ENCODE results near the gene SRSF7. TPM values are rescaled to one million over a fixed set of nuclear protein-coding genes. Genes with fewer than 3 reads are reported as not detected.

Gene SRSF7
- total RNA-seq, 1 donor from 2014 or later: 67.5 TPM

GRCh38 chr2:38713338-38713737 lies 37.8 kb downstream of the SRSF7 start:
- TF ChIP-seq, protein P1, sequence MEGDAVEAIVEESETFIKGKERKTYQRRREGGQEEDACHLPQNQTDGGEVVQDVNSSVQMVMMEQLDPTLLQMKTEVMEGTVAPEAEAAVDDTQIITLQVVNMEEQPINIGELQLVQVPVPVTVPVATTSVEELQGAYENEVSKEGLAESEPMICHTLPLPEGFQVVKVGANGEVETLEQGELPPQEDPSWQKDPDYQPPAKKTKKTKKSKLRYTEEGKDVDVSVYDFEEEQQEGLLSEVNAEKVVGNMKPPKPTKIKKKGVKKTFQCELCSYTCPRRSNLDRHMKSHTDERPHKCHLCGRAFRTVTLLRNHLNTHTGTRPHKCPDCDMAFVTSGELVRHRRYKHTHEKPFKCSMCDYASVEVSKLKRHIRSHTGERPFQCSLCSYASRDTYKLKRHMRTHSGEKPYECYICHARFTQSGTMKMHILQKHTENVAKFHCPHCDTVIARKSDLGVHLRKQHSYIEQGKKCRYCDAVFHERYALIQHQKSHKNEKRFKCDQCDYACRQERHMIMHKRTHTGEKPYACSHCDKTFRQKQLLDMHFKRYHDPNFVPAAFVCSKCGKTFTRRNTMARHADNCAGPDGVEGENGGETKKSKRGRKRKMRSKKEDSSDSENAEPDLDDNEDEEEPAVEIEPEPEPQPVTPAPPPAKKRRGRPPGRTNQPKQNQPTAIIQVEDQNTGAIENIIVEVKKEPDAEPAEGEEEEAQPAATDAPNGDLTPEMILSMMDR (IDR thresholded peaks at IDR 0.05): no peak
- no peaks in the 10 kb centered on the region for H3K27me3 Mint-ChIP-seq (ENCODE audit: low read depth)
- no peak overlapping the region for H3K27ac Mint-ChIP-seq (ENCODE audit: unreplicated experiment)
- peaks cover 4% of the 10 kb centered on the region for H3K36me3 Mint-ChIP-seq (ENCODE audit: low read depth)
- H3K9me3 Mint-ChIP-seq (ENCODE audit: low read depth): no peaks in the 10 kb centered on the region
- peaks cover 6% of the 10 kb centered on the region for H3K4me1 Mint-ChIP-seq (ENCODE audit: low read depth)
- no peak for DNase-seq (ENCODE audit: low spot score)
- no peak overlapping the region for H3K4me3 Mint-ChIP-seq (ENCODE audit: unreplicated experiment)

DNA sequence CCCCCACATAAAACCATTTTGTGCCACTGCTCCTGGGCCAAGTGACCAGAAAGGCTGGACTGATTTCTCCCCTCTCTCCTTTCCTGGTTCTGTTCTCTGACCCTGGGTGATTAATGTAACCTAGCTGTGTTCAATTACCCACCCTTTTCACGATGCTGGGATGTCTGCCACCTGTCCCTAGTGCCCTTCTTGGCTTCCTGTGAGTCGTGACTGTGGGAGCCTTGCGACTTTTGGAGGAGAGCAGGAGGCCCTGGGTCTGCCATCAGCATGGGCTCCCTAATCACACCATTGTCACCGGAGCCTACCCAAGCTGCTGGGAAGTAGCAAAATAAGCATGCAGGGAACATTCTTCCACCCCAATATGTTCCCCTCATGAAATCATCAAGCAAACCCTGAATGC lies 38.3 kb downstream of the SRSF7 start:
- Mint-ChIP-seq H3K9me3 (ENCODE audit: low read depth) (no peaks in the 10 kb centered on the region), H3K27ac (ENCODE audit: unreplicated experiment) (no peak overlapping the region), H3K36me3 (ENCODE audit: low read depth) (peaks cover 4% of the 10 kb centered on the region), H3K4me1 (ENCODE audit: low read depth) (peaks cover 6% of the 10 kb centered on the region), H3K4me3 (ENCODE audit: unreplicated experiment) (no peak overlapping the region), H3K27me3 (ENCODE audit: low read depth) (no peaks in the 10 kb centered on the region)
- TF ChIP-seq, protein P1 (IDR thresholded peaks at IDR 0.05): no peak
- no peak for DNase-seq (ENCODE audit: low spot score)

GRCh38 chr2:38712413-38712812 lies 38.7 kb downstream of the SRSF7 start:
- Mint-ChIP-seq H3K4me1 (ENCODE audit: low read depth) (peaks cover 6% of the 10 kb centered on the region), H3K27ac (ENCODE audit: unreplicated experiment) (no peak overlapping the region), H3K36me3 (ENCODE audit: low read depth) (peaks cover 4% of the 10 kb centered on the region), H3K27me3 (ENCODE audit: low read depth) (no peaks in the 10 kb centered on the region), H3K4me3 (ENCODE audit: unreplicated experiment) (no peak overlapping the region), H3K9me3 (ENCODE audit: low read depth) (no peaks in the 10 kb centered on the region)
- TF ChIP-seq, protein P1 (IDR thresholded peaks at IDR 0.05): no peak
- DNase-seq (ENCODE audit: low spot score): no peak

DNA sequence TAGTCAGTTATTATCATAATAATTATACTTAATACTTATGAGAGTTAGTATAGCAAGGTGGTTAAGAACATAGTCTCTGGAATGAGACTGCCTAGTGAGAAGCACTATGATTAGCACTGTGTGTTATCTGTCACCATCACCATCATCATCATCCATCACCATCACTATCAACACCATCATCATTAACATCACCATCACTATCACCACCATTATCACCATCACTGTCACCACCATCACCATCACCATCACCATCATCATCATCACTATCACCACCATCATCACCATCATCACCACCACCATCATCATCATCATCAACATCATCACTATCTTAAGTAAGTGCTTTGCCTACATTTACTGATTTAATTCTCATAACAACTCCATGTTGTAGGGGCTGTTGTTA lies 39.6 kb downstream of the SRSF7 start:
- Mint-ChIP-seq H3K4me3 (ENCODE audit: unreplicated experiment) (no peak overlapping the region), H3K36me3 (ENCODE audit: low read depth) (peaks cover 4% of the 10 kb centered on the region)

GRCh38 chr2:38709567-38710194 lies 41.5 kb downstream of the SRSF7 start:
- Mint-ChIP-seq H3K27me3 (ENCODE audit: low read depth) (no peaks in the 10 kb centered on the region), H3K4me3 (ENCODE audit: unreplicated experiment) (no peak overlapping the region), H3K27ac (ENCODE audit: unreplicated experiment) (no peak overlapping the region), H3K36me3 (ENCODE audit: low read depth) (peaks cover 4% of the 10 kb centered on the region), H3K9me3 (ENCODE audit: low read depth) (no peaks in the 10 kb centered on the region), H3K4me1 (ENCODE audit: low read depth) (no peaks in the 10 kb centered on the region)
- TF ChIP-seq, protein P1 (IDR thresholded peaks at IDR 0.05): no peak
- no peak for DNase-seq (ENCODE audit: low spot score)

More for the DNA sequence above, 39.6 kb downstream of the SRSF7 start:
- TF ChIP-seq, protein P1 (IDR thresholded peaks at IDR 0.05): no peak
- no peak for DNase-seq (ENCODE audit: low spot score)
- H3K9me3 Mint-ChIP-seq (ENCODE audit: low read depth): no peaks in the 10 kb centered on the region
- peaks cover 6% of the 10 kb centered on the region for H3K4me1 Mint-ChIP-seq (ENCODE audit: low read depth)
- no peaks in the 10 kb centered on the region for H3K27me3 Mint-ChIP-seq (ENCODE audit: low read depth)
- no peak overlapping the region for H3K27ac Mint-ChIP-seq (ENCODE audit: unreplicated experiment)

All from chondrocyte (in vitro differentiated cells).